Ascending aorta (tissue), 2 donors: ENCODE measurements around the gene ARID1B. TPM values are rescaled to one million over a fixed set of nuclear protein-coding genes. Genes with fewer than 3 reads are reported as not detected.

Source experiments
- DNase-seq, 2 donors: peaks; one replicate each; pipeline ENCODE4 v3.0.0-alpha.2; 2019; ENCODE audit warnings: low spot score in 2 of 2
- H3K27ac ChIP-seq, 2 donors: fragments of 200-600 bp; sonication (generic); one replicate each; pipeline ENCODE4 v1.5.1; 2016 to 2017; ENCODE audit warnings: mild to moderate bottlenecking in 1 of 2
- H3K27me3 ChIP-seq: fragments of 200-600 bp; sonication (generic); one replicate; pipeline ENCODE4 v1.5.1; 2017
- H3K36me3 ChIP-seq, 2 donors: fragments of 200-600 bp; sonication (generic); one replicate each; pipeline ENCODE4 v1.5.1; 2016
- H3K4me1 ChIP-seq, 2 donors: fragments of 200-600 bp; sonication (generic); one replicate each; pipeline ENCODE4 v1.5.1; 2016 to 2017; ENCODE audit warnings: mild to moderate bottlenecking in 1 of 2
- H3K4me3 ChIP-seq, 2 donors: fragments of 200-600 bp; sonication (generic); one replicate each; pipeline ENCODE4 v1.5.1; 2016 to 2017; ENCODE audit warnings: mild to moderate bottlenecking in 1 of 2
- H3K9me3 ChIP-seq, 2 donors: fragments of 200-600 bp; sonication (generic); one replicate each; pipeline ENCODE4 v1.5.1; 2016
- intact Hi-C: fragments of 100-400 bp; cut with DNase I; formaldehyde crosslinking; loops from one replicate; pipeline ENCODE4 v1.15.1; 2023
- total RNA-seq: library from RNA; depleted of rRNA; stranded (reverse); fragments of >200 nt; gene quantifications from one replicate; pipeline ENCODE4 v1.1.0, GENCODE V29; 2016
- TF ChIP-seq, protein P1 (sequence below), 3 experiments: fragments of 200-600 bp in 2 of 3; fragments of 450-650 bp in 1 of 3; sonication (generic) in 2 of 3; IDR thresholded peaks; one replicate each; pipeline ENCODE4 v1.5.1; 2016 to 2019; ENCODE audit warnings: antibody characterized with exemption in 3 of 3, mild to moderate bottlenecking in 1 of 3, moderate library complexity in 1 of 3

ARID1B gene
- total RNA-seq, 1 donor from 2014 or later: 97.9 TPM

DNA sequence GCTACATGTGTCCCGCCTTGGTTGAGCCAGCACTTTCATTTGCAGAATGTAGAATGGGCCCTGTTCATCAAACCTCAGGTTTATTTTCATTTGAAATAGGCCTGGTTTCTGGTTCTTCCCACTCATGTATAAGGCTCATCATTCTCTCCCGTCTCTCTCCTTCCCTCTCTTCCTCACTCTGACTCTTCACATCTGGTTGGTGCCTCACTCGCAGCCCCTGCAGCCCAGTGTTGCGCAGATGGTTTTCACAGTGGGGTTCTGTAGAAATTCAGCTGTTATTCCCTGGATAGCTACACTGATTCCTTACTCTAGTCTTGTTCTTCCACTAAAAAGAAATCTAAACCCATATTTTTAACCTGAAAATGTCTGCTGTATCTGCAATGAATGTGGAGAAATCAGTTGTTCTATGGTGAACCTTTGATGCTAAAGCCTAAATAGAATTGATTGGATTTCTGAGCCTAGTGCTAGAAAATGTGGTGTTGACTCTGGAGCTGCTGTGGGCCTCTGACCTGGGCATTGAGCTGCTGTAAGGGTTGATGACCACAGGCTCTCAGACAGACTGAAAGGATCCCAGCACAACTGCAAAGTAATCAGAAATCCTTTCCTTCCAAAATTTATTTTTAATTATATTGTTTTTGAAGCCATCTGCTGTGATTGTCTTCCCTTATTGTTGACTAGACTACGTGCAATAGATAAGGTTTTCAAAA lies 395.8 kb downstream of the ARID1B start:
- TF ChIP-seq, protein P1, sequence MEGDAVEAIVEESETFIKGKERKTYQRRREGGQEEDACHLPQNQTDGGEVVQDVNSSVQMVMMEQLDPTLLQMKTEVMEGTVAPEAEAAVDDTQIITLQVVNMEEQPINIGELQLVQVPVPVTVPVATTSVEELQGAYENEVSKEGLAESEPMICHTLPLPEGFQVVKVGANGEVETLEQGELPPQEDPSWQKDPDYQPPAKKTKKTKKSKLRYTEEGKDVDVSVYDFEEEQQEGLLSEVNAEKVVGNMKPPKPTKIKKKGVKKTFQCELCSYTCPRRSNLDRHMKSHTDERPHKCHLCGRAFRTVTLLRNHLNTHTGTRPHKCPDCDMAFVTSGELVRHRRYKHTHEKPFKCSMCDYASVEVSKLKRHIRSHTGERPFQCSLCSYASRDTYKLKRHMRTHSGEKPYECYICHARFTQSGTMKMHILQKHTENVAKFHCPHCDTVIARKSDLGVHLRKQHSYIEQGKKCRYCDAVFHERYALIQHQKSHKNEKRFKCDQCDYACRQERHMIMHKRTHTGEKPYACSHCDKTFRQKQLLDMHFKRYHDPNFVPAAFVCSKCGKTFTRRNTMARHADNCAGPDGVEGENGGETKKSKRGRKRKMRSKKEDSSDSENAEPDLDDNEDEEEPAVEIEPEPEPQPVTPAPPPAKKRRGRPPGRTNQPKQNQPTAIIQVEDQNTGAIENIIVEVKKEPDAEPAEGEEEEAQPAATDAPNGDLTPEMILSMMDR (IDR thresholded peaks at IDR 0.05): no peak
- peaks cover 0 to 3% of the 10 kb centered on the region in 2 donors for H3K4me1 ChIP-seq
- no peaks in the 10 kb centered on the region for H3K27me3 ChIP-seq
- no peak for DNase-seq
- intact Hi-C loops: no loop called here
- H3K9me3 ChIP-seq: no peaks in the 10 kb centered on the region
- H3K4me3 ChIP-seq: no peak overlapping the region
- peaks cover 6 to 14% of the 10 kb centered on the region in 2 donors for H3K36me3 ChIP-seq
- H3K27ac ChIP-seq: no peak overlapping the region

DNA sequence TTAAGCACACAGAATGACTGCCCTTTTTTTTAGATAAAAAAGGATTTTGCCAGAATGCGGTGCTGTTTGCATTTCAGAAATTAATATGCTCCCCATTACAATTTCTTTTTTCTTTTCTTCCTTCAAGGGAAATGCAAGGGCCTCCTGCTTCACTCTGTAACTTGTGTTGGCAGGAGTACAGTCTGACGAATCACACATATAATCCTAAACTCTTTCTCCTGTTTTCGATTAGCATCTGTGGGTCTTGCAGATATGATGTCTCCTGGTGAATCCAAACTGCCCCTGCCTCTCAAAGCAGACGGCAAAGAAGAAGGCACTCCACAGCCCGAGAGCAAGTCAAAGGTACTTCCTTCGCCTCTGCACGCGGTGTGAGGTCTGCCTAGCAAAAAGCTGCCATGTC lies 396.6 kb downstream of the ARID1B start:
- Histone ChIP-seq H3K4me1 (peaks cover 0 to 3% of the 10 kb centered on the region in 2 donors), H3K27ac (no peak overlapping the region), H3K36me3 (peaks cover 6 to 11% of the 10 kb centered on the region in 2 donors), H3K9me3 (no peaks in the 10 kb centered on the region), H3K4me3 (no peak overlapping the region), H3K27me3 (no peaks in the 10 kb centered on the region)
- TF ChIP-seq, protein P1 (IDR thresholded peaks at IDR 0.05): no peak
- no peak for DNase-seq
- intact Hi-C loops: no loop called here

DNA sequence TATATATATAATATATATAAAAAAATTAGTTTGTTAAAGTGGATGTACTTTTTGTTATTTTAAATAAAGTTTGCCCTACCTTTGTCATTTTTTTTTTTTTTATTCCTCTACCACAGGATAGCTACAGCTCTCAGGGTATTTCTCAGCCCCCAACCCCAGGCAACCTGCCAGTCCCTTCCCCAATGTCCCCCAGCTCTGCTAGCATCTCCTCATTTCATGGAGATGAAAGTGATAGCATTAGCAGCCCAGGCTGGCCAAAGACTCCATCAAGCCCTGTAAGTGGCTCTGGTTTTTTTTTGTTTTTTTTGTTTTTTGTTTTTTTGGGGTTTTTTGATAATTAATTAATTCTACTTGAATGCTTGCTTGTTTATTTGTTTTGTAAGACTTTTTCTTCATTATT lies 397.6 kb downstream of the ARID1B start:
- TF ChIP-seq, protein P1 (IDR thresholded peaks at IDR 0.05): no peak
- Histone ChIP-seq H3K4me1 (peaks cover 0 to 3% of the 10 kb centered on the region in 2 donors), H3K36me3 (peaks cover 6 to 7% of the 10 kb centered on the region in 2 donors), H3K4me3 (no peak overlapping the region), H3K27me3 (no peaks in the 10 kb centered on the region), H3K9me3 (no peaks in the 10 kb centered on the region), H3K27ac (no peak overlapping the region)
- DNase-seq: no peak
- intact Hi-C loops: no loop called here

DNA sequence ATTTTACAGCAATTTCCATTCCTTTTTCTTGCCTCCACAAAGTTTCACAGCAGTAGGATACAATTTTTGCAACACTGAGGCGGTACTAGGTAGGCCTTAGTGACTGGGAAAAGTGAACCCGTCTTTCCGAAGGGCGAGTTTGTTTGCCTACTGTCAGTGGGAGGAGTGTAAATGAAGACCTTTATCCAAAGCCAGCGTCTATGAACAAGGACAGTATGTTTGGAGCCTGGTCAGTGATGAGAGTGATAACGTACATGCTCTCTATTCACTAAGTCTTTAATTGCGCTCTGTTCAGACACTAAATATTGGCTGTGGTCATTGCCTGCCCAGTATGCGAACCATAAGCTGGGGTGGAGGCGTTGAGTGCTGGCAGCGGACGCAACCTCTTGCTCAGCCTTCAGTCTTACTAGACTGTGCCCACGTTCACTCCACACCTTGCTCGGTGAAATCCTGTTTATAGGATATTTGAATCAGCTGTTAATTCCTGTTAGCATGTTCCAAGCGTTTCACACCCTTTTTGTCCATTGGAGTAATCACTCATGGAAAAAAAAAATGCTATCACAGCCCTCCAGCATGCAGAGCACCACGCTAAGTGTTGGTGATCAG lies 400.7 kb downstream of the ARID1B start:
- intact Hi-C loops: no loop called here
- DNase-seq: no peak
- no peak overlapping the region for H3K27ac ChIP-seq
- no peaks in the 10 kb centered on the region for H3K27me3 ChIP-seq
- peaks cover 23 to 27% of the 10 kb centered on the region in 2 donors for H3K36me3 ChIP-seq
- H3K9me3 ChIP-seq: no peaks in the 10 kb centered on the region
- no peak overlapping the region for H3K4me3 ChIP-seq
- TF ChIP-seq, protein P1 (IDR thresholded peaks at IDR 0.05): no peak
- no peaks in the 10 kb centered on the region for H3K4me1 ChIP-seq

DNA sequence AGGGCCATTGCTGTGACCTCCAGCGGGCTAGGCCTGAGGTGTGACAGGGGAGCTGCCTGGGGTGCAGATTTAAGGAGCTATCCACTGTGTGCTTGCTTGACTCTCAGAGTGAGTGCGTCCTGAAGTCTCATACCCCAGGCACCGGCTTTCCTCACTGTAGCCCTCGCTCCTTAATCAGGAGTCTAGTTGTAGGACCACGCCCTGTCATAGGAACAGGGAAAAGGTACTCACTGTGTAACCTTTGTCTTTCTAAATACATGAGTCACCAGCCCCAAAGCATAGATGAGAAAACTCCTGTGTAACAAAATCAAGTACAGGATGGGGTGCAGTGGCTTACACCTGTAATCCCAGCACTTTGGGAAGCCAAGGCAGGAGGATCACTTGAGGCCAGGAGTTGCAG lies 404.5 kb downstream of the ARID1B start:
- TF ChIP-seq, protein P1 (IDR thresholded peaks at IDR 0.05): no peak
- H3K4me3 ChIP-seq: no peak overlapping the region
- H3K27ac ChIP-seq: no peak overlapping the region
- no peak for DNase-seq
- H3K9me3 ChIP-seq: no peaks in the 10 kb centered on the region
- H3K36me3 ChIP-seq: peaks cover 35 to 47% of the 10 kb centered on the region in 2 donors
- intact Hi-C loops: loop anchor here (10.0 kb wide), 3 partner anchors 227 to 497 kb away; partner anchors contain the start of gene ARID1B
- peaks cover 0 to 5% of the 10 kb centered on the region in 2 donors for H3K4me1 ChIP-seq
- no peaks in the 10 kb centered on the region for H3K27me3 ChIP-seq
